AG08395 (cell line): ENCODE results near the gene MALAT1.
"Not testable (repeated sequence)": the region's sequence is repeated elsewhere in the genome, so short reads cannot be mapped to it uniquely, and the experiment has no call there.

Experiments used
- DNase-seq: peaks from one replicate; pipeline ENCODE4 v3.0.0; 2012; ENCODE audit warnings: mixed read lengths, low spot score

Gene MALAT1

GRCh38 chr11:65498977-65499712 lies at the start of gene MALAT1:
Gene MALAT1, plus strand, starts transcription at chr11:65499045.
- DNase-seq: peak; percentile 49

GRCh38 chr11:65451301-65451700 lies 47.5 kb upstream of the MALAT1 start:
- not testable (repeated sequence) for DNase-seq

- DNase-seq: not testable (repeated sequence)
Observed at GRCh38 chr11:65452259-65452658, 46.6 kb upstream of the MALAT1 start.

- DNase-seq: peak; percentile 67
Observed at GRCh38 chr11:65452806-65453490, 45.9 kb upstream of the MALAT1 start.

DNA sequence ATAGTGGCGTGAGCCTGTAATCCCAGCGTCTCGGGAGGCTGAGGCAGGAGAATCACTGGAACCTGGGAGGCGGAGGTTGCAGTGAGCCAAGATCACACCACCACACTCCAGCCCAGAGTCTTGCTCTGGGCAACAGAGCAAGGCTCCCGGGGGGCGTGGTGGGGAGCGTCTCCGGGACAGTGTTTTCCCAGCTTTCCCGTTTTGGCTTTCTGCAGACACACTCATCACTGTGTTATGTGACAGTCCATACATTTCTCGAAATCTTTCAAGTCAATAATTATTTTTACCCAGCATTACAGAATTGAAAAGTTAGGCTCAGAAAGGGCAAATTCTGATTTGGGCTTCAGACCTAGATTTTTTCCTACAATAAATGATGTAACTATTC lies 44.5 kb upstream of the MALAT1 start:
- DNase-seq: peak; percentile 41

DNA sequence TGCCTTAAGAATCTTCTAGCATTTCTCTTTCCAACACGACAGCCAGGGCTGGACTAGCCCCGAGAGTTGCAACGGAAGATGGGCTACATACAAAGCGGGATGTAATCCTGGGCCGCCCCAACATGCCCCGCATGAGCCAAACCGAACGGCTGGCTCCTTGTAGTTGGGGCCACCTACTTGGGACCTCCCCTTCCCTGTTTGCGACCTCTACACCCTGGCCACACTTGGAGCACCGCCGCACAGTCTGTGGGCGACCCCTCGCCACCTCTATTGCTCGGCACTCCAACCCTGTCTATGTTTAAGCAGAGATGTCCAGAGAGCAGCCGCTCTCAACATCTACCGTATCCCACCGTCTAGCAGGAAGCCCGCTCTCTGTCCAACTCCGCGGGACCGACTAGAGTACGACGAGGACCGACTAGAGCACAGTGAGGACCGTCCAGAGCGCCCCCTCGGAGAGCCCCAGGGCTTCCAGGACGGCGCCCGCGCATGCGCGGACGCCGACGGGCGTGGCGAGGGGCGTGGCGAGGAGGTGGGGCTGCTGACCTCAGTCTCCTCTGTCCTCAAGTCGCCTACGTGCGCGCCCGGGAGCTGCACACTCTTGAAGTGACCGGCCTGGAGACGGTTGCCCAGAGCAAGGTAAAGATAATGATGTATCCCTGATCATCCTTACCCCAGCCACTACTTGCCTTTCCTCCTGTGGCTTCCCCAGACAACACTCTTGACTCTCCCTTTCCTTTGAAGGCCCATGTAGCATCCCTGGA lies 44.0 kb upstream of the MALAT1 start:
- peak; percentile 96 for DNase-seq

DNA sequence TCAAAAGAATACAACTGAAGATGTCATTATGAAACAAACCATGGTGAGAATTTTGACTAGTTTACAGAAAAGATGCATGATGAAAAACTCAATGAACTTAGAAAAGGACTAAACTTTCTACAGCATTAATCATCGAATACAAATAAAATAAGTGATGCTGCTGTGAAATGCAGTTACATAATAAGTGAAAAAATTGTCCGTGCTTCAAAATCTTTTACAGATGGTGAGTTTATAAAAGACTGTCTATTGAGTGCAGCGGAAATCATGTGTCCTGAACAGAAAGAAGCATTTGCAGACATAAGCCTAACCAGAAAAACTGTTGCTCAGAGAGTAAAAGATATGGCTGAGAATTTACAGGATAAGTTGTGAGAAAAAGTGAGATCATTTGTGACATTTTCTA lies 42.4 kb upstream of the MALAT1 start:
- DNase-seq: peak; percentile 29

DNA sequence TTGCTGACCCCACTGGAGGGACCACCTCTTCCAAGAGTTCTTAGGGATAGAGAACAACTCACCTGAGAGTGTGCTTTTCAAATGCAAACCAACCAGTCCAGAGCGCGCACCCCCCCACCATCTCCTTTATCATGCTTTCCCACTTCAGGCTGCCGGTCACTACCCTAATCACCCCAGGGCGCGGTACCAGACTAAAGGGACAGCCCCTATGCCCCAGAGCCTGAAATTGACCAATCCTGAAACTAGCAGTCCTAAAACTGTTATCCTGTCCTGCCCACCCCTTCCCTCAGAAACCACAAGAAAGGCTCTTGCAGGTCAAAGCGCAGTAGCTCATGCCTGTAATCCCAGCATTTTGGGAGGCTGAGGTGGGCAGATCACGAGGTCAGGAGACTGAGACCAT lies 39.3 kb upstream of the MALAT1 start:
- DNase-seq: no peak

GRCh38 chr11:65465471-65465870 lies 33.4 kb upstream of the MALAT1 start:
- not testable (repeated sequence) for DNase-seq

DNA sequence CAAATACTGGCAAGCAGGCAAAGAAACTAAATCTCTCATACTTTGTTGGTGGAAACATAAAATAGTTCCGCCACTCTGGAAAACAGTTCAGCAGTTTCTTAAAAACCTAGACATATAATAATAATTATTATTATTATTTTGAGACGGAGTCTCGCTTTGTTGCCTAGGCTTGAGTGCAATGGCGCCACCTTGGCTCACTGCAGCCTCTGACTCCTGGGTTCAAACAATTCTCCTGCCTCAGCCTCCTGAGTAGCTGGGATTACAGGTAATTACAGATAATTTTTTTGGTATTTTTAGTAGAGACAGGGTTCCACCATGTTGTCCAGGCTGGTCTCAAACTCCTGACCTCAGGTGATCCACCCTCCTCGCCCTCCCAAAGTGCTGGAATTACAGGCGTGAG lies 31.5 kb upstream of the MALAT1 start:
- DNase-seq: not testable (repeated sequence)

DNA sequence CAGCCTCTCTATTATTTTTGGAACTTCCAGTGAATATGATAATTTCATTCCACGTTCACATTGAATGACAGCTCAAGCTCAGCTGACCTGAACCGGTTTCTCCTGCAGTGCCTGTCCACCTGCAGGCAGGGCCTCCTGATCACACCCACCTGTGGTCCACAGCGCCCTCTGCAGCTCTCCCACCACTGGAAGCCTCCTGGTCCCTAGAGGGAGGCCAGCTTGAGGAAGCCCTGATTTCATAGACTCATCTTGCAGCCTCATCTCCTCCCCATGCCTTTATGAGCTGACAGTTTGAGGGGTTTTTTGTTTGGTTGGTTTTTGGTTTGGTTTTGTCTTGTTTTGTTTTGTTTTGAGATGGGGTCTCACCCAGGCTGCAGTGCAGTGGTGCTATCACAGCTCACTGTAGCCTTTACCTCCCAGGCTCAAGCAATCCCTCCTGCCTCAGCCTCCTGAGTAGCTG lies 29.9 kb upstream of the MALAT1 start:
- peak; percentile 4 for DNase-seq

DNA sequence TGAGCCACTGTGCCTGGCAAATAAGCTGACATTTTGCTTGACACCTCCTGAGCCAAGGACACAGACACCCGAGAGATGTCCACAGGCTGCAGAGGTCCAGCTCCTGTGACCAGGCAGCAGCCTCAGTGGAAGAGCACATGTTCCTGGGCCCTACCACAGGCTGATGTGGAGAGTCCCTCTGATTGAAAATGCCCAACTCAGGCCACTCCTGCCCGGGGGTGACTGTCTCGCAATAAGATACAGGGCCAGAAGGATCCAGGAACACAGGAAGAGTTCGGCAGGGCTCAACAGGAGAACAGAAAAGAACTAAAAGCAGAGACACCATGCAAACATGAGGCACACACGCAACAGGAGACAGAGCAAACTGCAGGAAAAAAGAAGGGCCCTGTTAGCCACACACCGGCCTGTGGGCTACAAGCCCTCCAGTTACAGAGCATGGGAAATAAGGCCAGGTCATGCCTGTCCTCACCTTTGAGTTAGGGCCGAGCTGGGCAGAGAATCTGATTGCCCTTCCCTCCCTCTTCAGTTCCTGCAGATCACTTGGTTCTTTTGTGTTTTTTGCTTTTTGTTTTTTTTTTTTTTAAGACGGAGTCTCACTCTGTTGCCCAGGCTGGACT lies 28.3 kb upstream of the MALAT1 start:
- no peak for DNase-seq

- peak; percentile 64 for DNase-seq
Observed at GRCh38 chr11:65471447-65471891, 27.4 kb upstream of the MALAT1 start.

DNA sequence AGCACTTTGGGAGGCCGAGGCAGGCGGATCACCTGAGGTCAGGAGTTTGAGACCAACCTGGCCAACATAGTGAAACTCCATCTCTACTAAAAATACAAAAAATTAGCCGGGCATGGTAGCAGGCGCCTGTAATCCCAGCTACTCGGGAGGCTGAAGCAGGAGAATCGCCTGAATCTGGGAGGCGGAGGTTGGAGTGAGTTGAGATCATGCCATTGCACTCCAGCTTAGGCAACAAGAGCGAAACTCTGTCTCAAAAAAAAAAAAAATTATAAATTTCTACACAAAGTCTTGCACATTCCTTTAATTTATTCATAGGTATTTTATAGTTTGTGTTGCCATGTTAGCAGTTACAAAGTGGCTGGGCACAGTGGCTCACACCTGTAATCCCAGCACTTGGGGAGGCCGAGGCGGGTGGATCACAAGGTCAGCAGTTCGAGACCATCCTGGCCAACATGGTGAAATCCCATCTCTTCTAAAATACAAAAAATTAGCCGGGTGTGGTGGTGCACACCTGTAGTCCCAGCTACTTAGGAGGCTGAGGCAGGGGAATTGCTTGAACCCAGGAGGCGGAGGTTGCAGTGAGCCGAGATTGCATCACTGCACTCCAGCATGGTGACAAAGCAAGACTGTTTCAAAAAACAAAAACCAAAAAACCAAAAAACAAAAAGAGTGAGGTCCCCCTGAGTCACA lies 26.1 kb upstream of the MALAT1 start:
- not testable (repeated sequence) for DNase-seq

DNA sequence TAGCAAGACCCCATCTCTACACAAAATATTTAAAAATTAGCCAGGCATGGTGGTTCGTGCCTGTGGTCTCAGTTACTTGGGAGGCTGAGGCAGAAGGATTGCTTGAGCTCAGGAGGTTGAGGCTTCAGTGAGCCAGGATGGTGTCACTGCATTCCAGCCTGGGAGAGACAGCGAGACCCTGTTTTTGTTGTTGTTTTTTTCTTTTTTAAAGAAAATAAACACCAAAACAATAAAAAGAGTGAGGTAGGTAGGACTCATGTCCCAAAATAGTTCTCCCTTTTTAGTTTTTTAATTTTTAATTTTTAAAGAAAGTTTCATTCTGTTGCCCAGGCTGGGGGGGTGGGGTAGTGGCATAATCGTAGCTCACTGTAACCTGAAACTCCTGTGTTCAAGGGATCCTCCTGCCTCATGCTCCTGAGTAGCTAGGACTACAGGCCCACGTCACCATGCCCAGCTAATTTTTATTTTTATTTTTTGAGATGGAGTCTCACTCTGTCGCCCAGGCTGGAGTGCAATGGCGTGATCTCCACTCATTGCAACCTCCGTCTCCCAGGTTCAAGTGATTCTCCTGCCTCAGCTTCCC lies 25.5 kb upstream of the MALAT1 start:
- DNase-seq: no peak

- DNase-seq: no peak
Observed at GRCh38 chr11:65474864-65475263, 24.0 kb upstream of the MALAT1 start.

DNA sequence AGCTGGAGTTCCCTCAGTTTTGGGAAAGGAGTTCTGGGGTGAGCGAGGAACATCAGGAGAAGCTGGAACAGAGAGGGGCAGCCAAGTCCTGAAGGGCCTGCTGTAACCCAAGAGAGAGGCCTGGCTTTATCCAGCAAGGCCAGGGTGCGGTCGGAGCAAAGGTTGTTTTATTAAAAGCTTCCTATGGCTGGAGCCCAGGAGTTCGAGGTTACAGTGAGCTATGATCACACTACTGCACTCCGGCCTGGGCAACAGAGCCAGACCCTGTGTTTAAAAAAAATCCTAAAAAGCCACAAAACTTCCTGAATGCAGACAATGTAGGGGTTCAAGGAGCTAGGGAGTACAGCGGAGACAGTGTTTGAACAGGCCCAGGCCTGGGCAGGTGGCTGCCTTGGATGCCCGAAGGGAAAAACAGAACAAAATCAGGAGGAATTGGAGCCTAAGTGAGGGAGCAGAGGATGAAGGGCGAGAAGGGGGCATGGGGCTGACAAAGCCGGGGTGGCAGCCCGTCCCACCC lies 22.2 kb upstream of the MALAT1 start:
- no peak for DNase-seq

- peak; percentile 90 for DNase-seq
Observed at GRCh38 chr11:65477149-65477965, 21.5 kb upstream of the MALAT1 start.

- no peak for DNase-seq
Observed at GRCh38 chr11:65478388-65479183, 20.3 kb upstream of the MALAT1 start.
